GM21515 (cell line): Measurements from ENCODE around the gene KCNIP3.

Experiments
- ATAC-seq: cut with Tn5 transposase; IDR thresholded peaks from one replicate; pipeline ENCODE4 v1.9.1; 2021; ENCODE audit not compliant: unreplicated experiment

The KCNIP3 gene

GRCh38 chr2:95294579-95295250, 2.4 kb upstream of the KCNIP3 start:
- ATAC-seq, result no peak

GRCh38 chr2:95295376-95295775, 1.8 kb upstream of the KCNIP3 start:
- ATAC-seq, result no peak

GRCh38 chr2:95296011-95296410, 1.1 kb upstream of the KCNIP3 start:
- no peak for ATAC-seq

GRCh38 chr2:95297639-95298395, 670 bp downstream of the KCNIP3 start:
- ATAC-seq, result no peak

GRCh38 chr2:95298486-95299111, 1.5 kb downstream of the KCNIP3 start:
- no peak for ATAC-seq

GRCh38 chr2:95299961-95300360, 2.8 kb downstream of the KCNIP3 start:
- ATAC-seq, result no peak

- ATAC-seq, result no peak
Observed at GRCh38 chr2:95300450-95300849, 3.3 kb downstream of the KCNIP3 start.

GRCh38 chr2:95301186-95301585, 4.0 kb downstream of the KCNIP3 start:
- ATAC-seq, result no peak

GRCh38 chr2:95301876-95302641, 4.9 kb downstream of the KCNIP3 start:
- ATAC-seq, result no peak

- no peak for ATAC-seq
Observed at GRCh38 chr2:95303191-95303919, 6.2 kb downstream of the KCNIP3 start.

- ATAC-seq, result no peak
Observed at GRCh38 chr2:95305380-95306061, 8.4 kb downstream of the KCNIP3 start.

GRCh38 chr2:95306336-95306895, 9.3 kb downstream of the KCNIP3 start:
- no peak for ATAC-seq

GRCh38 chr2:95307036-95307435, 9.9 kb downstream of the KCNIP3 start:
- ATAC-seq, result no peak

- ATAC-seq, result no peak
Observed at GRCh38 chr2:95307878-95308277, 10.7 kb downstream of the KCNIP3 start.

GRCh38 chr2:95308426-95308990, 11.4 kb downstream of the KCNIP3 start:
- no peak for ATAC-seq

- no peak for ATAC-seq
Observed at GRCh38 chr2:95309599-95309998, 12.5 kb downstream of the KCNIP3 start.

GRCh38 chr2:95310216-95310615, 13.1 kb downstream of the KCNIP3 start:
- ATAC-seq, result no peak

GRCh38 chr2:95310651-95311050, 13.5 kb downstream of the KCNIP3 start:
- no peak for ATAC-seq

- ATAC-seq, result no peak
Observed at GRCh38 chr2:95311815-95312542, 14.8 kb downstream of the KCNIP3 start.
